Stimulated activated naive CD8-positive, alpha-beta T cell treated with anti-CD3 and anti-CD28 coated beads, Interleukin-15, Interleukin-2, amounts not matched to agents 100 ng/mL and 50 ng/mL, for 24 hours (primary cell): ENCODE data around the gene PRDX5.
"Not testable (repeated sequence)": the region's sequence is repeated elsewhere in the genome, so short reads cannot be mapped to it uniquely, and the experiment has no call there.

ENCODE experiments used
- H3K27ac Mint-ChIP-seq: one replicate; pipeline ENCODE4 v1.8.0; 2021; ENCODE audit warnings: mild to moderate bottlenecking, mixed read lengths
- H3K27me3 Mint-ChIP-seq: one replicate; pipeline ENCODE4 v1.8.0; 2021; ENCODE audit warnings: mixed read lengths
- H3K36me3 Mint-ChIP-seq: one replicate; pipeline ENCODE4 v1.8.0; 2021; ENCODE audit warnings: low read depth, mixed read lengths
- H3K4me1 Mint-ChIP-seq: one replicate; pipeline ENCODE4 v1.8.0; 2021; ENCODE audit warnings: low read depth, mixed read lengths
- H3K4me3 Mint-ChIP-seq: one replicate; pipeline ENCODE4 v1.8.0; 2021; ENCODE audit warnings: mild to moderate bottlenecking, mixed read lengths
- H3K9me3 Mint-ChIP-seq: one replicate; pipeline ENCODE4 v1.8.0; 2021; ENCODE audit warnings: mixed read lengths

The PRDX5 gene

GRCh38 chr11:64323373-64323772, 5.5 kb downstream of the PRDX5 start:
- Mint-ChIP-seq H3K36me3 (peaks cover 17% of the 10 kb centered on the region), H3K27me3 (no peaks in the 10 kb centered on the region), H3K4me3 (no peak overlapping the region), H3K27ac (no peak overlapping the region), H3K4me1 (peaks cover 18% of the 10 kb centered on the region), H3K9me3 (no peaks in the 10 kb centered on the region)

GRCh38 chr11:64323984-64324383, 6.1 kb downstream of the PRDX5 start:
- not testable (repeated sequence) for H3K9me3 Mint-ChIP-seq, H3K27me3 Mint-ChIP-seq, H3K4me3 Mint-ChIP-seq, H3K27ac Mint-ChIP-seq
- Mint-ChIP-seq H3K4me1 (peaks cover 15% of the 10 kb centered on the region), H3K36me3 (peaks cover 17% of the 10 kb centered on the region)

- Mint-ChIP-seq H3K4me1 (peaks cover 6% of the 10 kb centered on the region), H3K36me3 (peaks cover 17% of the 10 kb centered on the region), H3K27ac (no peak overlapping the region), H3K27me3 (no peaks in the 10 kb centered on the region), H3K4me3 (no peak overlapping the region), H3K9me3 (no peaks in the 10 kb centered on the region)
Observed at GRCh38 chr11:64324692-64325469, 7.0 kb downstream of the PRDX5 start.

- Mint-ChIP-seq H3K4me3 (no peak overlapping the region), H3K27me3 (no peaks in the 10 kb centered on the region), H3K9me3 (no peaks in the 10 kb centered on the region), H3K4me1 (peaks cover 11% of the 10 kb centered on the region), H3K36me3 (no peaks in the 10 kb centered on the region), H3K27ac (no peak overlapping the region)
Observed at GRCh38 chr11:64327375-64327774, 9.5 kb downstream of the PRDX5 start.

- H3K27me3 Mint-ChIP-seq = no peaks in the 10 kb centered on the region
- no peak overlapping the region for H3K27ac Mint-ChIP-seq
- H3K36me3 Mint-ChIP-seq = no peaks in the 10 kb centered on the region
- H3K4me1 Mint-ChIP-seq = peaks cover 11% of the 10 kb centered on the region
- no peak overlapping the region for H3K4me3 Mint-ChIP-seq
- H3K9me3 Mint-ChIP-seq = no peaks in the 10 kb centered on the region
Observed at GRCh38 chr11:64327993-64328392, 10.1 kb downstream of the PRDX5 start.

GRCh38 chr11:64330888-64331287, 13.0 kb downstream of the PRDX5 start:
- H3K9me3 Mint-ChIP-seq = no peaks in the 10 kb centered on the region
- no peak overlapping the region for H3K27ac Mint-ChIP-seq
- no peaks in the 10 kb centered on the region for H3K36me3 Mint-ChIP-seq
- peaks cover 30% of the 10 kb centered on the region for H3K4me1 Mint-ChIP-seq
- H3K27me3 Mint-ChIP-seq = no peaks in the 10 kb centered on the region
- no peak overlapping the region for H3K4me3 Mint-ChIP-seq

- H3K27me3 Mint-ChIP-seq = no peaks in the 10 kb centered on the region
- peak overlapping the region; percentile 85 for H3K27ac Mint-ChIP-seq
- H3K9me3 Mint-ChIP-seq = no peaks in the 10 kb centered on the region
- H3K4me3 Mint-ChIP-seq = peak overlapping the region; percentile 32
- H3K4me1 Mint-ChIP-seq = peaks cover 30% of the 10 kb centered on the region
- H3K36me3 Mint-ChIP-seq = no peaks in the 10 kb centered on the region
Observed at GRCh38 chr11:64331569-64332371, 13.8 kb downstream of the PRDX5 start.

GRCh38 chr11:64333556-64333955, 15.6 kb downstream of the PRDX5 start:
- no peak overlapping the region for H3K27ac Mint-ChIP-seq
- no peak overlapping the region for H3K4me3 Mint-ChIP-seq
- no peaks in the 10 kb centered on the region for H3K27me3 Mint-ChIP-seq
- H3K36me3 Mint-ChIP-seq = peaks cover 12% of the 10 kb centered on the region
- peaks cover 37% of the 10 kb centered on the region for H3K4me1 Mint-ChIP-seq
- no peaks in the 10 kb centered on the region for H3K9me3 Mint-ChIP-seq

GRCh38 chr11:64334764-64335735, 17.1 kb downstream of the PRDX5 start:
- peaks cover 12% of the 10 kb centered on the region for H3K36me3 Mint-ChIP-seq
- no peaks in the 10 kb centered on the region for H3K9me3 Mint-ChIP-seq
- H3K27ac Mint-ChIP-seq = peak overlapping the region; percentile 84
- peak overlapping the region; percentile 7 for H3K4me3 Mint-ChIP-seq
- H3K4me1 Mint-ChIP-seq = peaks cover 49% of the 10 kb centered on the region
- no peaks in the 10 kb centered on the region for H3K27me3 Mint-ChIP-seq

- no peak overlapping the region for H3K4me3 Mint-ChIP-seq
- no peaks in the 10 kb centered on the region for H3K27me3 Mint-ChIP-seq
- no peaks in the 10 kb centered on the region for H3K9me3 Mint-ChIP-seq
- H3K27ac Mint-ChIP-seq = peak overlapping the region; percentile 40
- H3K4me1 Mint-ChIP-seq = peaks cover 55% of the 10 kb centered on the region
- H3K36me3 Mint-ChIP-seq = peaks cover 16% of the 10 kb centered on the region
Observed at GRCh38 chr11:64337538-64338249, 19.8 kb downstream of the PRDX5 start.

GRCh38 chr11:64338716-64339115, 20.8 kb downstream of the PRDX5 start:
- H3K9me3 Mint-ChIP-seq = no peaks in the 10 kb centered on the region
- peaks cover 16% of the 10 kb centered on the region for H3K36me3 Mint-ChIP-seq
- peak overlapping the region; percentile 86 for H3K27ac Mint-ChIP-seq
- H3K4me1 Mint-ChIP-seq = peaks cover 54% of the 10 kb centered on the region
- H3K27me3 Mint-ChIP-seq = no peaks in the 10 kb centered on the region
- H3K4me3 Mint-ChIP-seq = peak overlapping the region; percentile 86

GRCh38 chr11:64339286-64339685, 21.4 kb downstream of the PRDX5 start:
- Mint-ChIP-seq H3K27ac (peak overlapping the region; percentile 86), H3K4me3 (peak overlapping the region; percentile 86), H3K27me3 (no peaks in the 10 kb centered on the region), H3K36me3 (peaks cover 16% of the 10 kb centered on the region), H3K4me1 (peaks cover 52% of the 10 kb centered on the region), H3K9me3 (no peaks in the 10 kb centered on the region)

- peak within 1 kb of the TSS; percentile 86 for H3K27ac Mint-ChIP-seq
- no peaks in the 10 kb centered on the region for H3K27me3 Mint-ChIP-seq
- peak within 1 kb of the TSS; percentile 86 for H3K4me3 Mint-ChIP-seq
- no peaks in the 10 kb centered on the region for H3K9me3 Mint-ChIP-seq
- peaks cover 16% of the 10 kb centered on the region for H3K36me3 Mint-ChIP-seq
- peaks cover 47% of the 10 kb centered on the region for H3K4me1 Mint-ChIP-seq
Observed at GRCh38 chr11:64339754-64340408, 22.0 kb downstream of the PRDX5 start, which contains the start of gene CCDC88B. Gene CCDC88B, plus strand, starts transcription at chr11:64340204. Its CDS starts 63 bp downstream, at chr11:64340267.
